ENCODE results near the gene THSD7A.

GRCh38 chr7:11665357-11665756 lies 166.6 kb downstream of the THSD7A start:
- TF ChIP-seq CTCF (IDR thresholded peaks at IDR 0.05; ENCODE audit: insufficient read depth, low read depth, low read length) = no peak
- no peak for TF ChIP-seq EZH2 (IDR thresholded peaks at IDR 0.05; ENCODE audit: insufficient read depth, low read length)
